ENCODE measurements around the gene LRRC59.

GRCh38 chr17:50406578-50406977, 9.3 kb upstream of the LRRC59 start:
- TF ChIP-seq CTCF (IDR thresholded peaks at IDR 0.05; ENCODE audit: insufficient read depth, low read depth, low read length) = no peak
- no peak for TF ChIP-seq EZH2 (IDR thresholded peaks at IDR 0.05; ENCODE audit: insufficient read depth, low read length)
